RPMI8226 (cell line): ENCODE measurements around the gene EZH1.
"Not testable (repeated sequence)": the region's sequence is repeated elsewhere in the genome, so short reads cannot be mapped to it uniquely, and the experiment has no call there.

ENCODE experiments used
- DNase-seq: peaks from one replicate; pipeline ENCODE4 v3.0.0-alpha.2; 2015

EZH1 gene

DNA sequence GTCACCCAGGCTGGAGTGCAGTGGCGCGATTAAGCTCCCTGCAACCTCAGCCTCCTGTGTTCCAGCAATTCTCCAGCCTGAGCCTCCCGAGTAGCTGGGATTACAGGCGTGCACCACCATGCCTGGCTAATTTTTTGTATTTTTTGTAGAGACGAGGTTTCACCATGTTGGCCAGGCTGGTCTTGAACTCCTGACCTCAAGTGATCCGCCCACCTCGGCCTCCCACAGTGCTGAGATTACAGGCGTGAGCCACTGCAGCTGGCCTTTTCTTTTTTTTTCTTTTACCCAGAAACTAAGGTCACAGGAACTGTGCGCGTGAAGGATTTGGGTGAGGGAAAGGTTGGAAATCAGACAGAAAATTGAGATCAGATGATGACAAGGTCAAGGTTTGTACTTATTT is 25.1 kb upstream of the EZH1 start:
- not testable (repeated sequence) for DNase-seq

DNA sequence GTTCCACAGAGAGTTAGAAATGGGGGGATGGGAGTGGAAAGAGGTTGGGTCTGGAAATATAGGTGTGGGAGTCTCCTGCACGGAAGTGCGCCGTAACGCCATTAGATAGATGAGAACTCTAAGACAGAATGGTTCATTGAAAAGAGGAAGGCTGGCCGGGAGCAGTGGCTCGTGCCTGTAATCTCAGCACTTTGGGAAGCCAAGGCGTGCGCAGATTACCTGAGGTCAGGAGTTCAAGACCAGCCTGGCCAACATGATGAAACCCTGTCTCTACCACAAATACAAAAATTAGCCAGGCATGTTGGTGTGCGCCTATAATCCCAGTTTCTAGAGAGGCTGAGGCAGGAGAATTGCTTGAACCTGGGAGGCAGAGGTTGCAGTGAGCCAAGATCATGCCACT is 23.2 kb upstream of the EZH1 start:
- not testable (repeated sequence) for DNase-seq

DNA sequence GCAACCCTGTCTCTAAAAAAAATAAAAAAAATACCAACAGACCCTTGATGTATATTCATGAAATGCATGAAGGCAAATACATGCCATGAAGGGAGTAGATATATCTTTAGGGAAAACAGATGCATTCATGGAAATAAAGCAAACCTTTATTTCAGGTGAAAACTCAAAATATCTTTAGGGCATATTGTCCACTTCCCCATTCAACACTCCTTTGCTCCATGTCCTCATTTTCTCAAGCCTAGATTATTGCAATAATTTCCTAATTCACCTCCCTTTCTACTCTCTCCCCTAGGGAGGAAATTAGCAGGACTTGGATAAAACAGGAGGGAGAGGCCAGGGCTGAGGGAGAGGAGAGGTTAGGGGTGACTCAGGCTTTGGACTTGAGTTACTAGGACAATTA is 22.7 kb upstream of the EZH1 start:
- DNase-seq: no peak

DNA sequence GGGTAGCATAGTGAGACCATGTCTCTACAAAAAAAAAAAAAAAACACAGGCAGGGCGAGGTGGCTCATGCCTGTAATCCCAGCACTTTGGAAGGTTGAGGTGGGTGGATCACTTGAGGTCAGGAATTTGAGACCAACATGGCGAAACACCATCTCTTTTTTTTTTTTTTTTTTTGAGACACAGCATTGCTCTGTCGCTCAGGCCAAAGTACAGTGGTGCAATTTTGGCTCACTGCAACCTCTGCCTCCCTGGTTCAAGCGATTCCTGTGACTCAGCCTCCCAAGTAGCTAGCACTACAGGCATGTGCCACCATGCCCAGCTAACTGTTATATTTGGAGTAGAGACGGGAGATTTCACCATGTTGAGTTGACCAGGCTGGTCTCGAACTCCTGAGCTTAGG is 21.3 kb upstream of the EZH1 start:
- no peak for DNase-seq

DNA sequence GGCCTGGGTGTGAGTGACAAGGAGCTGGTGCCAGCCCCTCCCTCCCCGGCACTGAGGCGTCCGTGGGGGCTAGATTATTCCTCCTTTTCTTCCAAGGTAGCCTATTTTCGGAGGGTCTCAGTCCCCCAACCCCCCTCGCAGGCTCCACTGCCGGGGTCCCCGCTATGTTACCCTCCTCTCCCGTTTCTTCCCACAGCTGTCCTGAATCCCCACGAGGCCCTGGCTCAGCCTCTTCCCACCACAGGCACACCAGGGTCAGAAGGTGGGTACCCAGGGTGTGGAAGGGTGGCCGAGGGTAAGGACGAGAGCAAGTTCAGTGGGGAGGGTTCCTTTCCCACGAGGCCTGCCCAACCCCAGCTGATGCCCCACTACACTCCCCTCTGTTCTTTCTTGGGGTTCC is 16.8 kb upstream of the EZH1 start:
- DNase-seq: no peak

DNA sequence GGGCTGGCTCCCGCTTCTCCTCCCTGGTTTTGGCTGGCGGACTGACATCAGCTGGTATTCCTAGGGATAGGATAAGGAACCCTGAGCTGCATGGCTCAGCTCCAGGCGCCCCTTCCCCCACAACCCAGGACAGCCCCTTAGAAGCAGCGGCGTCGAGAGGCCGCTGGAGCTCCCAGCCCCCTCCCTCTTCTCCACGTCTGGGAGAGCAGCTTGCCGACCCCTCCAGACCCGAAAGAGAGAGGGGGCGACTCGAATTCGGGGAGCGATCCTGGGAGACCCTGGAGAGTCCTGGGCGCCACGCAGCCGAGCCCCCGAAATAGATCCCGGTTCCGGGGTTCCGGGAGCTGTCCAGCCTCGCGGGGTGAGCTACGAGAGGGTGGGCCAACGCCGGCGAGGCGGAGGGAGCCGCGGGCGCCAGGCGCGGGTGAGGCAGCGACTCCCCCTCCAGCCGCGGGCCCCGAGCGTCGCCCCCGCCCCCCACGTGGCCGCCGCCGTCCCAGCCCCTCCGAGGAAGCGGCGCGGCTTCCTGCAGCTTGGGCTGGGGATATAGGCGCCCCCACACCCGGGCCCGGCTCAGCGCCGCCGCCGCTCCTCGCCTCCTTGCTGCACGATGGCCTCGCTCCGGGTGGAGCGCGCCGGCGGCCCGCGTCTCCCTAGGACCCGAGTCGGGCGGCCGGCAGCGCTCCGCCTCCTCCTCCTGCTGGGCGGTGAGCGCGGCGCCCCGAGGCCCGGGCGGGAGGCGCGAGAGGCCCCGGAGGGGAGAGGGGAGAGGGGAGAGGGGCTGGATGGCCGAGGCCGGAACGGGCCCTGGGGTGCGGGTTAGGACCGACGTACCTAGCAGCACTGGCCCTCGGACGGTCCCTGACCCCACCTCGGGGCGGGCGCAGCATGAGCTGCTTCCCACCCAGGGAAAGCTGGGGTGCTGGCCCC is 16.1 kb upstream of the EZH1 start, which contains the start of gene RAMP2:
Gene RAMP2 (plus strand): TSS at position 576 of the 930 bp plus-strand sequence. CDS start 35 bp downstream, at position 611.
- peak; percentile 56 for DNase-seq

DNA sequence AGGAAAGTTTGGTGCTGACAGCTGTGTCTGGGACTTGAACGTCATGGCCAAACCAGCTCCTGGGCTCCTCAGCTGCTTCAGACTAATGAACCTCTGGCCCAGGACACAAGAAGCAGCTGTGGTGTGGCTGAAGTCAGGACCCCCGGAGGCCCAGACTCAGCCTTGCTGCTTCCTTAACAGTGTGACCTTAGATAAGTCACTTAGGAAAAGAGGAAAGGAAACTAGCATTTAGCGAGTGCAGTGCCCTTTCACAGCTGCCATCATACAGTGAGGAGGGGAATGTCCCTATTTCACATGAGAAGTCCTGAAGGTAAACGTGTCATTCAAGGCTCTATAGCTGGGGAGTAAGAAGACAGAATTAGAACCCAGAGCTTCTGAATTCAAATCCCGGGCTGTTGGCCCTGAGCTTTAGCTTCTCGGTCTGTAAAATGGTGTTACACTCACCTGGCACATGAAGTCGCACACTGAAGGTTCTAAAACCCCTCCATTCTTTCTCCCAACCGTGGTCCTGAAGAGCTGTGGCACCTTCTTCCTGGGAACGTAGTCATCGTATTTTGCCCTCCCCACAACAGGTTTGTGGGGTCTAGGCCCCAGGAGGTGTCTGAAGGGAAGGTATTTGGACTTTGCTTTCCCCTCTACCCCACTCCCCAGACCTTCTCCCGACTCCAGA is 15.3 kb upstream of the EZH1 start:
- DNase-seq: peak; percentile 73

DNA sequence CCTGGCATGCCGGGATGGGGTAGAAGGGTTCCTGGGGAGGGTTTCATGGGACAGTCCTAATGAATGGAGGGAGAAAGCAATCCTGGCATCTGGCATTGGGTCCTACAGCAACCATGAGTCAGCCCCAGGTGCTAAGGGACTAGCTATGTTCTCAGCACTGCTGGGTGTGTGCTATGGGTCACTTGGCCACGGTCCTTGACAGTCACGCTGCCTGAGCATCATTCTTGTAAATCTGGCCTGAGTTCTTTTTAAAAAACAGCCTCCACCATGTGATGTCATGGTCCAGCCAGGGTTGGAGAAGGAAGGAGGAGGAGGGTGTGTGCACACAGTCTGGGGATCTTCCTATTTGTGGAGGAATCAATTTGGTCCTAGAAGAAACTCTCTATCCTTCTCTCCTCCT is 9.9 kb upstream of the EZH1 start:
- no peak for DNase-seq

DNA sequence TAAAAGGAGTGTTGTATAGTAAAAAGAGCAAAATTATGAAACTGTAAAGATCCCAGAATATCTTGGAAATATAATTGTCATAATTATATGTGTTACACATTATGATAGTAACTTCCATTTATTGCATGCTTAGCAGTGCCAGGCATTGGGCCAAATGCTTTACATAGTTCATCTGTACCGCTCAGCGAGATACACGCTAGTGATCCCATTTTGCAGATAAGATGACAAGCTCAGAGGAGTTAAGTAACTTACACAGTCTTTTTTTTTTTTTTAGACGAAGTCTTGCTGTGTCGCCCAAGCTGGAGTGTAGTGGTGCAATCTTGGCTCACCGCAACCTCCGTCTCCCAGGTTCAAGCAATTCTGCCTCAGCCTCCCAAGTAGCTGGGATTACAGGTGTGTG is 6.8 kb upstream of the EZH1 start:
- DNase-seq: no peak

DNA sequence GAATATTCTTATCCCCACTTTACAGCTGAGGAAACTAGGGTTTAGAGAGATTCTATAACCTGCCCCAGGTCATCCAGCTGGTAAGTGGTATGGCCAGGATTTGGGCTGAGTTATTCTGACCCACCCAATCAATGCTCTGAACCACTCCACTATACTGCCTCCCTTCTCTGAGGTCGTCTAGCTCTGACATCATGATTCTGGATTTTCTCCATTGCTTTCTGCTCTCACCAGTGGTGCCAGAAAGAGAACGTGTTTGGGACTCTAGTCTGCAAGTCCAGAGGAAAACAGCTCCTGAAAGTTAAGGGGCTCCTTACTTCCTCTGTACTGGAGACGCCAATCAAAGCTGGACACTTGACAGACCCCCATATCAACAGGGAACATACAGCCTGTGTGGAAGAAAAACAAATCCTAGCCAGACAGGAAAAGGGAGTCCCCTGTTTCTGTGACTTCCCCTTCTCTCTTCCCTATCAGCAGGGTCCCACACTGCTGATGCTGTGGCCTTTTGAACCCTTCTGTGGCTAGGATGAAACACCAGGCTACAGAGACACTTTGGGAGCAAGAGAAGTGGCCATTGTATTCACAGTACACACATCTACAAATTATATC is 6.0 kb upstream of the EZH1 start:
- DNase-seq: no peak

DNA sequence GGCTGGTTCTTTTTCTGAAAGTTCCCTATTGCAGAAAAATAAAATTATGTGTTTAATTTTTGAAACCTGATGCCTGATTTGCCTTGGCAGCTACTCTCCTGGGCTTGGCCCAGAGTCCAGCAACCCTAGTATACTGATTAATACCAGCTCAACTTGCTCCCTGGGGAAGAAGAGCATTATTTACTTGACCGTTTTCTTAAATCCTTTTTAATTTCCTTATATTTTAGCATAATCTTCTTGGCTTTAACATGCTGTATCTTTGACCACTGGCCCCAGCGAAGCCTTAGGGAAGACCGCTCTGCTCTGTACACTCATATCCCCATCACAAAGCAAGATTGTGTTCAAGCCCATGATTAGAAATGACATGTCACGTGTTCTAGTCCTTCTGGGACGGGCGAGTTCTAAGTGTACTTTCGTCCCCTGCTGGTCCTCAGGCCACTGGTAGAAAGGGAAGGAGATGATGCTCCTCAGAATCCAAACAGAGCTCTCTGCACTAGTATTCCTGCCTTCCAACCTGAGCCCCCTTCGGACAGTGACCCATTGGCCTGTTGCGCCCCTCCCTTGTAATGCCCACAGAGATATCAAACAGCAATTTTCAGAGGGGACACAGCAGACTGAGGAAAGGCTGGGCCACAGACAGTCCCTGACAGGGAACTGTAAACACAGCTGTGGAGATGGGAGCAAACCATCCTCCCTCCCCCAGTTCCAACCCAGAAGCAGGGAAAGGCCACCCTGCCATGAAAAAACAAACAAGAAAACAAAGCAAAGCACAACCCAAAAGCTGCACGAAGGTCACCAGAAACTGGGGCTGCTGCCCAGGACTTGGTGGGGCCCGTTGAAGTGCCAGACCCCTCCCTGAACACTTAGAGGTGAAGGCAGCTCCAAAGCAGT is 4.3 kb upstream of the EZH1 start:
- DNase-seq: no peak

DNA sequence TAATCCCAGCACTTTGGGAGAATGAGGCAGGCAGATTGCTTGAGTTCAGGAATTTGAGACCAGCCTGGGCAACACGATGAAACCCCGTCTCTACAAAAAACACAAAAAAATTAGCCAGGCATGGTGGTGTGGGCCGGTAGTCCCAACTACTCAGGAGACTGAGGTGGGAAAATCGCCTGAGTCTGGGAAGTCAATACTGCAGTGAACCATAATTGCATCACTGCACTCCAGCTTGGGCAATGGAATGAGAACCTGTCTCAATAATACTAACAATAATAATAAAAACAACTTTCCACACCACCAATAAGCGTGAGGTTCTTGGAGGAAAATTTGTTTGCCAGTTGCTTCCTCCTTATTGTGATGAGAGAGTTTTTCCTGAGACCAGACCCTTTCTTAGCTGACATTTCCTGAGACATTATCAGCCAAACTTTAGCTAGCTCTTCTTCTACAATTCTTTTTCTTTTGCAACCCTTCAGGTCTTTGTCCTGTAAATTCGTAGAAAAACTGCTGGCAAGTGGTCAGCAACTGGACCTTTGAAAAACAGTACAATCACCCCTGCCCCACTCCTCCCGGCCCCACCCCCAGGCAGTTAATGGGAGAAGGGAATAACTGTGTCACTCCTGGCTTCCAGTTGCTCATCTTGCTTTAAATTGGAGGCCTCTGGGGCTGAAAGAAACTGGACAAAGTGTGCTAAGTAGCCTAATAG is 3.5 kb upstream of the EZH1 start:
- DNase-seq: no peak

DNA sequence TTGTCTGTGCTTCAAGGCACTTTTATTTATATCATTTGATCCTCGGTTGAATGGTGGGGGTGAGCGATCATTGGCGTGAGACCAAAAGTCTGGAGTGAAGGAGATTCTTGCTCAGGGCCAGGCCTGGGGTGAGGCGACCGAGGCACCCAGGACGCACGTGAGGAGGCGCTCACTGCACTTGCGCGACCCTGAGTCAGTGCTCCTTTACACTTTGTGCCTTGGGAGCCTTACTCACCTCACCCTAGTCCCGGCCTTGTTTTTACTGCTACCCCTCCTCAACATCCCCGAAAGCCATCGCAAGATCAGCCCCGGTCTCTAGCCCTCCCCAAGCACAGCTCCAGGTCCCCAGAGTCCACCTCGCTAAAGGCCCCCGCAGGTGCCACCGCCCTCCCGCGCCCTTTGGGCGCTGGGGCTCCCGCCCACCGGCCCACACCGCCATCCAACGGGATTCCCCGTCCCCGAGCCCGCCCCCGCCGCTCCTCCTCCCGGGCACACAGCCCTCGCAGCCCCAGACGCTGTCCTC is 496 bp downstream of the EZH1 start:
- peak; percentile 79 for DNase-seq

DNA sequence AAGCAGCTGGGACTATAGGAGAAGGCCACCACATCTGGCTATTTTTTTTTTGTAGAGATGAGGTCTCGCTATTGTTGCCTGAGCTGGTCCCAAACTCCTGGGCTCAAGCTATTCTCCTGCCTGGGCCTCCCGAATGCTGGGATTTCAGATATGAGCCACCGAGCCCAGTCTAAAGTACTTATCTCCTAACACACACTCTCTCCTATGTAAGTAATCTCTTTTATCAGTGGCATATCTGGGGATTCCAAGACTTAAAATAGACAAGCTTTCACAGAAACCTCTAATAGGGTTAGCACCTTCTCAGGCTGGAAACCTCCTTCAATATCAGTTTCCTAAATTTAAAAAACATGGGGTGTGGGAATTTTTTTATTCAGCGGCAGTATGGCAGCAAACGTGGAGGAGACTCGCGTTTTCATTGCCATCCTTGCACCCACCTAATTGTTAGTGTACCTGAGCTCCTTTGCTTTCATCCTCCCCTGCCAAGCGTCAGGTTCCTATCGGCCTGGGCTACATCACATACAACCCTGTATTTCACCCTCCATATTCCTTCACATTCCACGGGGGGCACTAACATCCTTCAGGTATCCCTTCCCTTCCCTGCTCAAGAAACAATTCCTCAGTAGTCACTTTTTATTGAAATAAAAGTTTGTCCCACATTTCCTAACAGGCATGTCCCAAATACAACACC is 1.1 kb downstream of the EZH1 start:
- DNase-seq: no peak

DNA sequence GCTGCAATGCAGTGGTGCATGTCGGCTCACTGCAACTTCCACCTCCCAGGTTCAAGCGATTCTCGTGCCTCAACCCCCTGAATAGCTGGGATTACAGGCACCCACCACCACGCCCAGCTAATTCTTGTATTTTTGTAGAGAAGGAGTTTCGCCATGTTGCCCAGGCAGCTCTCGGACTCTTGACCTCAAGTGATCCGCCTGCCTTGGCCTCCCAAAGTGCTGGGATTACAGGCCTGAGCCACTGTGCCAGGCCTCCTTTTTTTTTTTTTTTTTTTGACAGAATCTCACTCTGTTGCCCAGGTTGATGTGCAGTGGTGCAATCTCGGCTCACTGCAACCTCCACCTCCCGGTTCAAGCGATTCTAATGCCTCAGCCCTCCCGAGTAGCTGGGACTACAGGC is 1.9 kb downstream of the EZH1 start:
- DNase-seq: not testable (repeated sequence)

DNA sequence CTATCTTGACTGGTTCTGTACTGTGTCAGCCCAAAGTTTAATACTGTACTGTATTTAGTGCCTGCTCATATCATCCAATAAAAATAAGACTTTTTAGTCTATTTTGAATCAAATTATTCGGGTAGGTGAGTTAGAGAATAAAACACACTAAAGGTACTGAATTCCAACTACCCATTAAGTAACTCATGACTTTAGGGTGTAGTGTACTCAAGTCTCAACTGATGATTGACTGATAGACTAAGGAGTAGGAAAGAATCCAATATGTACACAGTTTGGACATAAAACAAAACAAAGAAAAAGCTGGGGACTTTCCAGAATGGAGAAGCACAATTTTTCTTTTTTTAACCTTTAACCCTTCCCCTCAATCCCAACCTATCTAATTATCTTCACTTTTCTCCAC is 4.1 kb downstream of the EZH1 start:
- no peak for DNase-seq

DNA sequence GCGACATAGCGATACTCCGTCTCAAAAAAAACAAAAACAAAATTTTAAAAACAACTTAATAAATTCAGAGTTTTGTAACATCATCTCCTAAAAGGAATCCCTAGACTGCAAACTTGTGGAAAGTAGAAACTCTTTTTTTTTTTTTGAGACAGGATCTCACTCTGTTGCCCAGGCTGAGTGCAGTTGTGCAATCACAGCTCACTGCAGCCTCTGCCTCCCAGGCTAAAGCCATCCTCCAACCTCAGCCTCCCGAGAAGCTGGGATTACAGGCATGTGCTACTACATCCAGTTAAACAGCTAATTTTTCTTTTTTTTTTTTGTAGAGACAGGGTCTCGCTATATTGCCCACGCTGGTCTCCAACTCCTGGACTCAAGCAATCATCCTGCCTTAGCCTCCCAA is 19.7 kb downstream of the EZH1 start:
- DNase-seq: no peak

DNA sequence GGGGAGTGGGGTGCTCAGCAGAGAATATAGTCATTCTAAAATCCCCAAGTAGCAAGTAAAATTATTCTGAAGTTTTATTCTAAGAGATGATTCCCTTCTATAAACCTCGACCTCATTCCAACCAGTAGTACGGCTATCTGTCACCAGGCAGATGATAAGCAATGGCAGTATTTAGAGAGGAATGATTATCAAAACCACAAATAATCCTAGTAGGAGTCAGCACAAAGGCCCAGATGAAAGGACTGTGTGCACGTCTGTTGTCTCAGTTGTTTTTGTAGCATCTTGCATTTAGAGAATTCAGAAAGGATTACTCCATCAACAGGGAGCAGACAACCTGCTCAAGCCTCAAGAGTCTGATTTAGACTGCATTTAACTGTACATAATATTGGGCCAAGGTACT is 21.2 kb downstream of the EZH1 start:
- DNase-seq: no peak

DNA sequence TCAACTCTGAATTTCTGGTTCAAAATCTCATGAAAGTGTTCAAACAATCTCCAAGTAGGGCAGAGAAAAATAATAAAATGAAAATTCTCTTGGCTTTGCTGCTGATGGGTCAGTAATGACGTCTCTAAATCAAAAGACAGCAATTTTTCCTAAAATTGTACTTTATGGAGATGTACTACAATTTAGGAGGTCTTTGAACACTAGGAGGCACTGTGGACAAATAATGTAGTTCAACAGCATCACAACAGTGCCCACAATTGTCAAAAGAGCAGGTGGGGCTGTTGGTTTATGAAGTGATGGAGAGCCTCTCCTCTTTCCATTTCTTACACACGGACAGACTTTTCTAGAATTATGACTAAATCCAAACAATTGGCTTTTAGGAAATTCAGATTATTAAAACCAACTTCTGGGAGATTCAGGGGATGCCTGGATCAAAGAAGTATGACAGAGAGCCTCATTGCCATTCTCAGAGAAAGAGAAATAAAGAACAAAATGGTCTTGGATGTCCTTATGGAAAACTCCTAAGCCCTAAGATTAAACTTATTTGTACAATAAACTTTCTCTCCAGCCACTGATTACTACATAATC is 23.8 kb downstream of the EZH1 start:
- peak; percentile 77 for DNase-seq

DNA sequence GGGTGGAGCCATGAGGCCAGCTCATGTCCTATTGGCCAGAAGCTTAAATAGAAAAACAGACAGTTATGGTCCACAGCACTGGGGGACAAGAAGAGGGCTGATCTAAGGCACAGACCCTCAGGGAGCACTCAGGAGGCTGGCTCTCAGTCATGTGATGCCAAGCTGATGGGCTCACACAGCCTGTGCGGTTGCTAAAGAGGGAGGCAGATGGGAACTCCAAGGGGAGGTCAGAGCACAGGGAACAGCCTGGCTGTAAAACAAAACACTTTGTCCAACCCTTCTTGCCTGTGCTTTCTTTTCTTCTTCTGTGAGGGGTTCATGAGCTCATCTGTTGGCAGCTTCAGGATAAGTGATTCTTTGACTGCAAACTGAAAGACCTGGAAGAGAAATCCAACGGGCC is 35.3 kb downstream of the EZH1 start:
- no peak for DNase-seq

DNA sequence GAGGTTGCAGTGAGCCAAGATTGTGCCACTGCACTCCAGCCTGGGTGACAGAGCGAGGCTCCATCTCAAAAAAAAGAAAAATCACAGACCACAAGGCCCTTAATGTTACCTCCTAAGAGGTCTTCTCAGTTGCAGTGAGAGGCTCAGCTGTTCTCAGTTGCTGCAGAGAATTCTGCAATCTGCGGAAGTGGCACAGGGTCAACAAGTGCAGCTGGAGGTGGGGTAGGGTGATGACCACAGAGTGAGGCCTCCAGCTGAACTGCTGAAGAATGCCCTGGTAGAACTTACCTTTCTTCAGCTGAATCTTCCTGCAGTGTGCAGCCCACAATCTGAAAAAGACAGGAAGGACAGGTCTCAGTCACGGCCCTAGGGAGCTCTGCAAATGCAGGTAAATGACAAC is 36.3 kb downstream of the EZH1 start:
- DNase-seq: no peak
